Ovary (tissue), 3 donors: ENCODE data around the gene EZH1.

ENCODE experiments used
- POLR2A ChIP-seq: fragments of 450-650 bp; IDR thresholded peaks from one replicate; pipeline ENCODE4 v1.6.1; 2017; ENCODE audit warnings: antibody characterized with exemption, mild to moderate bottlenecking, moderate library complexity
- TF ChIP-seq, protein P1 (sequence below), 3 donors: fragments of 450-650 bp in 2 of 3; fragments of 200-600 bp in 1 of 3; IDR thresholded peaks; one replicate each; pipeline versions ENCODE4 v1.5.1 to v1.8.0; 2016 to 2022; ENCODE audit warnings: antibody characterized with exemption in 3 of 3, mild to moderate bottlenecking in 1 of 3
- donor health status: DM: no; HTN: no; CAD: no.

DNA sequence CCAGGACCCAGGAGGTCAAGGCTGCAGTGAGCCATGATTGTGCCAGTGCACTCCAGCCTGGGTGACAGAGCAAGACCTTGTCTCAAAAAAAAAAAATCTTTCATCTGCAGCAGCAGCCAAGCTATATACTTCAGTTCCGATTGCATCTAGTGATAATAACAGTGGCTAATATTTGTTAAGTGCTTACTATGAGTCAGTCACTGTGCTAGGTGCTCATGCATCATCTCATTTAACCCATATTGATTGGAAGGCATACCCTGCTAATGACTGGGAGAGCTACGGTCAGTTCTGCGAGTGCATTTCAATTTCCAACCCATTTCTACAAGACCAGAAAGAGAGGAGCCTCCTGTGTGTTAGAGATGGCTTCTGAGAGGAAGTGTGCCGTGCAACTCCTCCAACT is 93.4 kb downstream of the EZH1 start:
- TF ChIP-seq, protein P1, sequence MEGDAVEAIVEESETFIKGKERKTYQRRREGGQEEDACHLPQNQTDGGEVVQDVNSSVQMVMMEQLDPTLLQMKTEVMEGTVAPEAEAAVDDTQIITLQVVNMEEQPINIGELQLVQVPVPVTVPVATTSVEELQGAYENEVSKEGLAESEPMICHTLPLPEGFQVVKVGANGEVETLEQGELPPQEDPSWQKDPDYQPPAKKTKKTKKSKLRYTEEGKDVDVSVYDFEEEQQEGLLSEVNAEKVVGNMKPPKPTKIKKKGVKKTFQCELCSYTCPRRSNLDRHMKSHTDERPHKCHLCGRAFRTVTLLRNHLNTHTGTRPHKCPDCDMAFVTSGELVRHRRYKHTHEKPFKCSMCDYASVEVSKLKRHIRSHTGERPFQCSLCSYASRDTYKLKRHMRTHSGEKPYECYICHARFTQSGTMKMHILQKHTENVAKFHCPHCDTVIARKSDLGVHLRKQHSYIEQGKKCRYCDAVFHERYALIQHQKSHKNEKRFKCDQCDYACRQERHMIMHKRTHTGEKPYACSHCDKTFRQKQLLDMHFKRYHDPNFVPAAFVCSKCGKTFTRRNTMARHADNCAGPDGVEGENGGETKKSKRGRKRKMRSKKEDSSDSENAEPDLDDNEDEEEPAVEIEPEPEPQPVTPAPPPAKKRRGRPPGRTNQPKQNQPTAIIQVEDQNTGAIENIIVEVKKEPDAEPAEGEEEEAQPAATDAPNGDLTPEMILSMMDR (IDR thresholded peaks at IDR 0.05) = no peak
- no peak for TF ChIP-seq POLR2A
